ENCODE results near the gene LYPLAL1. TPM values are rescaled to one million over a fixed set of nuclear protein-coding genes. Genes with fewer than 3 reads are reported as not detected.

LYPLAL1 gene
- total RNA-seq, 1 donor from 2014 or later = 35.4 TPM

DNA sequence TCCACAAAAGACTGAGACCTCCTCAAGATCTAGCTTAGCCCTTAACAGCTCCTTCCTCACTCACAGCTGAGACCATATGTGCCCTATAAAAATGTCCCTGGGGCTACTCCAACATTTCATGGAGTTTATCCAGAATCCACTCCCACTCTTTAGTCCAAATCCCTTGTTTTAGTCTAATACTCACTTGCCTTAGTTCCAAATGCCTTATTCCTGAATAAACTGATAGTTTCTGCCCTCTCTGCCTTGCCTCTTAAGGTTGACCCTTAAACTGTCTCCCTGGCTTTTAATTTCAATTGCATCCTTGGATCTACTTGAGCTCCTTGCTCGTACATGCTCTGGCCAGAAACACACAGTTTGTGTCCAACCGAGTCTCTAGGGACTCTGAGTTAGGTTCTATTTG, 47.3 kb upstream of the LYPLAL1 start:
- Histone ChIP-seq H3K27ac (no peak overlapping the region), H3K4me1 (no peaks in the 10 kb centered on the region), H3K27me3 (no peaks in the 10 kb centered on the region), H3F3A (ENCODE audit: low read depth) (no peaks in the 10 kb centered on the region), H4K20me1 (ENCODE audit: low read depth) (no peaks in the 10 kb centered on the region), H2AFZ (replicated peaks) (no peak overlapping the region), H3K9me3 (ENCODE audit: low read depth) (no peaks in the 10 kb centered on the region), H3K4me2 (no peak overlapping the region), H3K4me3 (no peak overlapping the region), H3K9ac (no peak overlapping the region), H3K36me3 (no peaks in the 10 kb centered on the region), H3K79me2 (ENCODE audit: low read depth) (no peaks in the 10 kb centered on the region)
- DNase-seq (ENCODE audit: low spot score) = no peak
- H3K36me3 Mint-ChIP-seq = no peaks in the 10 kb centered on the region
- no peak overlapping the region for H3K27ac Mint-ChIP-seq
- TF ChIP-seq EZH2phosphoT487 (IDR thresholded peaks at IDR 0.05) = no peak
- TF ChIP-seq EZH2 (IDR thresholded peaks at IDR 0.05) = no peak
- TF ChIP-seq, protein P1, sequence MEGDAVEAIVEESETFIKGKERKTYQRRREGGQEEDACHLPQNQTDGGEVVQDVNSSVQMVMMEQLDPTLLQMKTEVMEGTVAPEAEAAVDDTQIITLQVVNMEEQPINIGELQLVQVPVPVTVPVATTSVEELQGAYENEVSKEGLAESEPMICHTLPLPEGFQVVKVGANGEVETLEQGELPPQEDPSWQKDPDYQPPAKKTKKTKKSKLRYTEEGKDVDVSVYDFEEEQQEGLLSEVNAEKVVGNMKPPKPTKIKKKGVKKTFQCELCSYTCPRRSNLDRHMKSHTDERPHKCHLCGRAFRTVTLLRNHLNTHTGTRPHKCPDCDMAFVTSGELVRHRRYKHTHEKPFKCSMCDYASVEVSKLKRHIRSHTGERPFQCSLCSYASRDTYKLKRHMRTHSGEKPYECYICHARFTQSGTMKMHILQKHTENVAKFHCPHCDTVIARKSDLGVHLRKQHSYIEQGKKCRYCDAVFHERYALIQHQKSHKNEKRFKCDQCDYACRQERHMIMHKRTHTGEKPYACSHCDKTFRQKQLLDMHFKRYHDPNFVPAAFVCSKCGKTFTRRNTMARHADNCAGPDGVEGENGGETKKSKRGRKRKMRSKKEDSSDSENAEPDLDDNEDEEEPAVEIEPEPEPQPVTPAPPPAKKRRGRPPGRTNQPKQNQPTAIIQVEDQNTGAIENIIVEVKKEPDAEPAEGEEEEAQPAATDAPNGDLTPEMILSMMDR (IDR thresholded peaks at IDR 0.05) = no peak
- H3K4me1 Mint-ChIP-seq = peaks cover 4% of the 10 kb centered on the region
- no peaks in the 10 kb centered on the region for H3K9me3 Mint-ChIP-seq
- H3K4me3 Mint-ChIP-seq = no peak overlapping the region
- no peaks in the 10 kb centered on the region for H3K27me3 Mint-ChIP-seq (ENCODE audit: insufficient read depth, low read depth)

DNA sequence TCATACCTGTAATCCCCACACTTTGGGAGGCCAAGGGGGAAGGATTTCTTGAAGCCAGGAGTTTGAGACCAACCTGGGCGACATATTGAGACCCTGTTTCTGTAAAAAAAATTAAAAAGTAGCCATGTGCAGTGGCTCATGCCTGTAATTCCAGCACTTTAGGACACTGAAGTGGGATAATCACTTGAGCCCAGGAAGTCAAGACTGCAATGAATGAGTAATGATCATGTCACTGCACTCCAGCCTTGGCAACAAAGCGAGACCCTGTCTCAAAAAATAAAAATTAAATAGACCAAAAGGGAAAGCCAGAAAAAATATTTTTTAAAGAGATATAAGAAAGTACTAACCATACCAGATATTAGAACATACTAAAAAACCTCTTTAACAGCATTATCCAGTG, 44.7 kb upstream of the LYPLAL1 start:
- no peaks in the 10 kb centered on the region for H3K36me3 ChIP-seq
- H3K4me3 ChIP-seq = no peak overlapping the region
- no peaks in the 10 kb centered on the region for H4K20me1 ChIP-seq (ENCODE audit: low read depth)
- no peak overlapping the region for H3K27ac ChIP-seq
- TF ChIP-seq EZH2phosphoT487 (IDR thresholded peaks at IDR 0.05) (no peak), EZH2 (IDR thresholded peaks at IDR 0.05) (no peak)
- TF ChIP-seq, protein P1 (IDR thresholded peaks at IDR 0.05) = no peak
- Mint-ChIP-seq H3K9me3 (no peaks in the 10 kb centered on the region), H3K27me3 (ENCODE audit: insufficient read depth, low read depth) (no peaks in the 10 kb centered on the region), H3K4me1 (no peaks in the 10 kb centered on the region), H3K27ac (no peak overlapping the region), H3K4me3 (no peak overlapping the region), H3K36me3 (no peaks in the 10 kb centered on the region)
- H2AFZ ChIP-seq (replicated peaks) = no peak overlapping the region
- no peaks in the 10 kb centered on the region for H3K27me3 ChIP-seq
- no peak overlapping the region for H3K4me2 ChIP-seq
- no peak for DNase-seq (ENCODE audit: low spot score)
- H3K4me1 ChIP-seq = no peaks in the 10 kb centered on the region
- H3F3A ChIP-seq (ENCODE audit: low read depth) = no peaks in the 10 kb centered on the region
- H3K79me2 ChIP-seq (ENCODE audit: low read depth) = no peaks in the 10 kb centered on the region
- H3K9ac ChIP-seq = no peak overlapping the region
- H3K9me3 ChIP-seq (ENCODE audit: low read depth) = no peaks in the 10 kb centered on the region

DNA sequence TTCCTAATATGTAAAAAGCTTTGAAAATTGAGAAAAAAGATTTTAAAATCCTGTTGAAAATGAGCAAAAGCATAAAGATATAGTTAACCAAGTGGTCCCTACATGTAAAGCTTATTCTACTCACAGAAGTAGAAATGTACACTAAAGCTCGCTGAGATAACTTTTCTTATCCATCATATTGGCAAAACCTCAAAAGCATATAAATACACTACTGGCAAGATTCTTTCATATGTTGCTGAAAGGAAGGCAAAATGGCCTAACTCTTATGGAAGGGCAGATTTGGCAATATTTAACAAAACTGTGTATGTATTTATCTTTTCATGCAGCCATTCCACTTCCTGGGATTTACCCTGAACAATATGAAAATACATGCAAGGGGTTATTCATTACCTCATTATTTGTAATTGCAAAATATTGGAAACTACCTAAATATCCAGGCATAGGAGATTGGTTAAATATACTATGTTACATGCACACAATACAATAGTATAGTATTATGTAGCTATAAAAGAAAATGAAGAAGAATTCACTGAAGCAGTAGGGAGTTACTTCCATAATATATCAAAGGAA, 43.2 kb upstream of the LYPLAL1 start:
- TF ChIP-seq EZH2phosphoT487 (IDR thresholded peaks at IDR 0.05) = no peak
- H3K9me3 ChIP-seq (ENCODE audit: low read depth) = no peaks in the 10 kb centered on the region

DNA sequence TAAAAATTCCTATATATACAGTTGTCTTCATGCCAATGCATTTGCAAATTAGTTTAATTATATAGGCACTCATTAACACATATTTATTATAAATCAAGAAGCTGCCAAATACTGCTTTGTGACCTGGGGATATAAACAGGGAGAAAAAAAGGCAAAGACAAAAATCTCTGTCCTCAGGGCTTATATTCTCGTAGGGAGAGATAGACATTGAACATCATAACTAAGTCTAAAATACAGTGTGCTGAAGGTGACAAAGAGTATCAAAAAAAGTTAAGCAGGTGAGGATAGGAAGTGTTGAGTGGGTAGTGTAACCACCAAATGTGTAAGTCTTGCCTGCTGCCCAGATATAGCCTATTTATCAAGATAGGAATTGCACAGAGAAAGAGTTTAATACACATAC, 40.7 kb upstream of the LYPLAL1 start:
- H3K4me3 ChIP-seq = no peak overlapping the region
- no peaks in the 10 kb centered on the region for H3K27me3 Mint-ChIP-seq (ENCODE audit: insufficient read depth, low read depth)
- no peak overlapping the region for H3K4me2 ChIP-seq
- H4K20me1 ChIP-seq (ENCODE audit: low read depth) = no peaks in the 10 kb centered on the region
- peaks cover 3% of the 10 kb centered on the region for H3K9me3 Mint-ChIP-seq
- no peaks in the 10 kb centered on the region for H3K79me2 ChIP-seq (ENCODE audit: low read depth)
- H3K36me3 Mint-ChIP-seq = no peaks in the 10 kb centered on the region
- H2AFZ ChIP-seq (replicated peaks) = no peak overlapping the region
- no peaks in the 10 kb centered on the region for H3K27me3 ChIP-seq
- H3K27ac ChIP-seq = no peak overlapping the region
- no peak overlapping the region for H3K9ac ChIP-seq
- no peak for DNase-seq (ENCODE audit: low spot score)
- no peaks in the 10 kb centered on the region for H3K4me1 ChIP-seq
- H3K27ac Mint-ChIP-seq = no peak overlapping the region
- TF ChIP-seq EZH2phosphoT487 (IDR thresholded peaks at IDR 0.05) (no peak), EZH2 (IDR thresholded peaks at IDR 0.05) (no peak)
- TF ChIP-seq, protein P1 (IDR thresholded peaks at IDR 0.05) = no peak
- no peaks in the 10 kb centered on the region for H3K4me1 Mint-ChIP-seq
- H3K9me3 ChIP-seq (ENCODE audit: low read depth) = no peaks in the 10 kb centered on the region
- no peak overlapping the region for H3K4me3 Mint-ChIP-seq
- no peaks in the 10 kb centered on the region for H3F3A ChIP-seq (ENCODE audit: low read depth)
- no peaks in the 10 kb centered on the region for H3K36me3 ChIP-seq

More for the DNA sequence above, 43.2 kb upstream of the LYPLAL1 start:
- Histone ChIP-seq H3K9ac (no peak overlapping the region), H3K4me2 (no peak overlapping the region), H2AFZ (replicated peaks) (no peak overlapping the region), H3K79me2 (ENCODE audit: low read depth) (no peaks in the 10 kb centered on the region), H3K36me3 (no peaks in the 10 kb centered on the region), H3K4me3 (no peak overlapping the region), H3K27me3 (no peaks in the 10 kb centered on the region), H3K4me1 (no peaks in the 10 kb centered on the region), H3F3A (ENCODE audit: low read depth) (no peaks in the 10 kb centered on the region), H3K27ac (no peak overlapping the region), H4K20me1 (ENCODE audit: low read depth) (no peaks in the 10 kb centered on the region)
- Mint-ChIP-seq H3K27me3 (ENCODE audit: insufficient read depth, low read depth) (no peaks in the 10 kb centered on the region), H3K4me3 (no peak overlapping the region), H3K9me3 (peaks cover 3% of the 10 kb centered on the region), H3K36me3 (no peaks in the 10 kb centered on the region), H3K27ac (no peak overlapping the region), H3K4me1 (no peaks in the 10 kb centered on the region)
- DNase-seq (ENCODE audit: low spot score) = no peak

All from neural progenitor cell (in vitro differentiated cells).